Astrocyte of the cerebellum (primary cell): Measurements from ENCODE around the gene VWA3B.

Experiments used
- DNase-seq: peaks from one replicate; pipeline ENCODE4 v3.0.0-alpha.2; 2011; ENCODE audit warnings: low read depth
- H3K4me3 ChIP-seq: 2 replicates; pipeline ENCODE4 v1.5.1; 2011; ENCODE audit warnings: mild to moderate bottlenecking, low read depth, low read length, moderate library complexity
- in situ Hi-C: cut with HindIII; loops from 2 replicates; pipeline ENCODE4 v1.10.0; 2017; ENCODE audit warnings: low sequenced_read_pairs
- TF ChIP-seq, protein P1 (sequence below): IDR thresholded peaks from 2 replicates; pipeline ENCODE4 v1.5.1; 2012; ENCODE audit warnings: low read length, low read depth, moderate library complexity, mild to moderate bottlenecking; ENCODE audit errors: missing control alignments

VWA3B gene

GRCh38 chr2:98164256-98164655 is 77.3 kb downstream of the VWA3B start:
- H3K4me3 ChIP-seq = no peak overlapping the region
- TF ChIP-seq, protein P1, sequence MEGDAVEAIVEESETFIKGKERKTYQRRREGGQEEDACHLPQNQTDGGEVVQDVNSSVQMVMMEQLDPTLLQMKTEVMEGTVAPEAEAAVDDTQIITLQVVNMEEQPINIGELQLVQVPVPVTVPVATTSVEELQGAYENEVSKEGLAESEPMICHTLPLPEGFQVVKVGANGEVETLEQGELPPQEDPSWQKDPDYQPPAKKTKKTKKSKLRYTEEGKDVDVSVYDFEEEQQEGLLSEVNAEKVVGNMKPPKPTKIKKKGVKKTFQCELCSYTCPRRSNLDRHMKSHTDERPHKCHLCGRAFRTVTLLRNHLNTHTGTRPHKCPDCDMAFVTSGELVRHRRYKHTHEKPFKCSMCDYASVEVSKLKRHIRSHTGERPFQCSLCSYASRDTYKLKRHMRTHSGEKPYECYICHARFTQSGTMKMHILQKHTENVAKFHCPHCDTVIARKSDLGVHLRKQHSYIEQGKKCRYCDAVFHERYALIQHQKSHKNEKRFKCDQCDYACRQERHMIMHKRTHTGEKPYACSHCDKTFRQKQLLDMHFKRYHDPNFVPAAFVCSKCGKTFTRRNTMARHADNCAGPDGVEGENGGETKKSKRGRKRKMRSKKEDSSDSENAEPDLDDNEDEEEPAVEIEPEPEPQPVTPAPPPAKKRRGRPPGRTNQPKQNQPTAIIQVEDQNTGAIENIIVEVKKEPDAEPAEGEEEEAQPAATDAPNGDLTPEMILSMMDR = no peak
- in situ Hi-C loops = no loop called here
- no peak for DNase-seq

DNA sequence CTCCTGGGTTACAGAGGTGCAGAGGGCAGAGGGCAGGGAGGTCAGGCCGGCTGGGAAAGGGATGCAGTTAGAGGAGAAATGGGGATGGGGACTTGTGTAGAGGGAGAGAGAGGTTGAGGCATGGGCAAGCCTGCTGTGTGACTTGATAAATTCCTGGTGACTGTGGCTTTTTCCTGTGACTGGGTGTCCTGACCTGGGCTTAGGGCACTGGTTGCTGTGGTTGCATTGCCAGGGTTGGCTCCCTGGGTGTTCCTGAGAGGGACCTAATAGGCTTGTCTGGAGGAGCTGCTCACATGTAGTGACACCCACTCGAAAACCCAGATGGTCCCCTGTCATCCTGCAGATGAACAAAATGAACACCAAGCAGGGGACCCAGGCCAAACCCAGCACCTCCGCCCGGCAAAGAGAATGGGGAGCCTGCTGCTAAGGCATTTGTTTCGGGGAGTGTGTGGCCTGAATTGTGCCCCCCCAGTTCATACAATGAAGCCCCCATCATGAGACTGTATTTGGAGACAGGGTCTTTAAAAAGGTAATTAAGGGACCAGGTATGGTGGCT is 78.6 kb downstream of the VWA3B start:
- in situ Hi-C loops = no loop called here
- no peak overlapping the region for H3K4me3 ChIP-seq
- no peak for DNase-seq
- TF ChIP-seq, protein P1 = no peak

DNA sequence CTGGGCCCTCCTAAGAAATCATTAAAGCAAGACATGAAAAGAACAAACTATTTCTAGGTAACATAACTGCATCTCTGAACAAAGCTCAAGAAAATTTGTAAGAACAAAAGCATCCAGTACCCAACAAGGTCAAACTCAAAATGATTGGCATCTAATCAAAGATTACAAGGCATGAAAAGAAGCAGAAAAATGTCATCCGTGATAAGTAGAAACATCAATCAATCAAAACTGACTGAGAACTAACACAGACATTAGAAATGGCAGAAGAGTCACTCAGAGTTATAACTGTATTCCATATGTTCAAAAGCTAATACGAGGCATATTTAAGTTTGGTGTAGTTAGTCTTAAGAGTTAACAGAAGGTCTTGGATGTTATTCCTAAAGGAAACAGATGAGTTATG is 80.9 kb downstream of the VWA3B start:
- H3K4me3 ChIP-seq = no peak overlapping the region
- TF ChIP-seq, protein P1 = no peak
- DNase-seq = no peak
- in situ Hi-C loops = no loop called here

GRCh38 chr2:98170076-98170475 is 83.1 kb downstream of the VWA3B start:
- TF ChIP-seq, protein P1 = no peak
- no peak for DNase-seq
- in situ Hi-C loops = loop anchor here (10.0 kb wide), 1 partner anchor 95 kb away; no protein-coding TSS in a partner anchor
- H3K4me3 ChIP-seq = no peak overlapping the region

- no peak for DNase-seq
- no peak overlapping the region for H3K4me3 ChIP-seq
- in situ Hi-C loops = loop anchor here (10.0 kb wide), 1 partner anchor 93 kb away; no protein-coding TSS in a partner anchor
- TF ChIP-seq, protein P1 = no peak
These were observed 85.3 kb downstream of the VWA3B start for GRCh38 chr2:98172150-98172765.

DNA sequence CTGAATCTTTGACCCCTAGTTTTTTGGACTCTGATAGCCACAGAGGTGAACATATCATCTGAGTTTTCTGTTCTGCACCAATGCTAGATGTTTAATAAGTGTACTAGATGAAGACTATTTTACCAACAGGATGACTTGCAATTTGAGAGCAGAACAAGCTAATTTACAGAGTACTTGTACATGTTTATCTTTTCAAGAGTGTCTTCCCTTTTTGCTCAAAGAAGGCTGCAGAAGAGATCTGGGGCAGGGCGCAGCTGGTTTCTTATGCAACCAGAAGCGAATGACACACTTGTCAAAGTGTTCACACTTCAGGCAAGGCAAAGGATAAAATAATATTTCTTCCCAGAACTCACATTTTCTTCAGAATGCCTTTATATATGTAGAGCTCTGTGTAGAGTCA is 86.0 kb downstream of the VWA3B start:
- TF ChIP-seq, protein P1 = no peak
- in situ Hi-C loops = loop anchor here (10.0 kb wide), 1 partner anchor 92 kb away; no protein-coding TSS in a partner anchor
- no peak for DNase-seq

More for the DNA sequence above, 86.0 kb downstream of the VWA3B start:
- H3K4me3 ChIP-seq = no peak overlapping the region
